Tibial nerve (tissue), 4 donors: ENCODE measurements around the gene ELOB. TPM values are rescaled to one million over a fixed set of nuclear protein-coding genes. Genes with fewer than 3 reads are reported as not detected.

Experiments used
- DNase-seq, 2 donors: peaks; one replicate each; pipeline ENCODE4 v3.0.0-alpha.2; 2019; ENCODE audit warnings: low spot score in 2 of 2
- H3K27ac ChIP-seq, 4 donors: fragments of 200-600 bp; sonication (generic) in 3 of 4; one replicate each; pipeline ENCODE4 v1.5.1; 2017 to 2019; ENCODE audit warnings: mild to moderate bottlenecking in 1 of 4
- H3K27me3 ChIP-seq, 2 donors: fragments of 200-600 bp; sonication (generic) in 1 of 2; one replicate each; pipeline versions ENCODE4 v1.5.1 to v1.6.0; 2017 to 2019
- H3K36me3 ChIP-seq, 3 donors: fragments of 200-600 bp; sonication (generic); one replicate each; pipeline ENCODE4 v1.5.1; 2018 to 2019
- H3K4me1 ChIP-seq, 4 donors: fragments of 200-600 bp; sonication (generic) in 3 of 4; one replicate each; pipeline ENCODE4 v1.5.1; 2017 to 2019
- H3K4me3 ChIP-seq, 4 donors: fragments of 200-600 bp; sonication (generic) in 3 of 4; one replicate each; pipeline ENCODE4 v1.5.1; 2017 to 2019; ENCODE audit warnings: mild to moderate bottlenecking in 1 of 4, moderate library complexity in 1 of 4
- H3K9me3 ChIP-seq, 4 donors: fragments of 200-600 bp; sonication (generic) in 3 of 4; one replicate each; pipeline ENCODE4 v1.5.1; 2017 to 2019
- EP300 ChIP-seq, 2 donors: sonication (generic); formaldehyde crosslinking; IDR thresholded peaks; one replicate each; pipeline ENCODE4 v1.6.1; 2017; ENCODE audit warnings: antibody characterized with exemption in 2 of 2, mild to moderate bottlenecking in 1 of 2
- POLR2A ChIP-seq, 2 donors: fragments of 450-650 bp; IDR thresholded peaks; one replicate each; pipeline ENCODE4 v1.6.1; 2017; ENCODE audit warnings: antibody characterized with exemption in 2 of 2, mild to moderate bottlenecking in 2 of 2, moderate library complexity in 2 of 2
- WGBS, 2 donors: methylation state at CpG; one replicate each; pipeline ENCODE4 v1.1.5; 2018; 5-methylcytosine and 5-hydroxymethylcytosine counted together
- total RNA-seq, 4 donors: library from RNA; depleted of rRNA; stranded (reverse); fragments of >200 nt; gene quantifications; one replicate each; pipeline ENCODE4 v1.1.0, GENCODE V29; 2016
- TF ChIP-seq, protein P1 (sequence below), 5 experiments: fragments of 200-600 bp in 3 of 5; fragments of 450-650 bp in 2 of 5; sonication (generic) in 3 of 5; IDR thresholded peaks; one replicate each; pipeline ENCODE4 v1.5.1; 2016 to 2019; ENCODE audit warnings: antibody characterized with exemption in 5 of 5, mild to moderate bottlenecking in 3 of 5, moderate library complexity in 2 of 5

ELOB gene
- total RNA-seq, 4 donors from 2014 or later, result 293 to 759 (median 513) TPM

DNA sequence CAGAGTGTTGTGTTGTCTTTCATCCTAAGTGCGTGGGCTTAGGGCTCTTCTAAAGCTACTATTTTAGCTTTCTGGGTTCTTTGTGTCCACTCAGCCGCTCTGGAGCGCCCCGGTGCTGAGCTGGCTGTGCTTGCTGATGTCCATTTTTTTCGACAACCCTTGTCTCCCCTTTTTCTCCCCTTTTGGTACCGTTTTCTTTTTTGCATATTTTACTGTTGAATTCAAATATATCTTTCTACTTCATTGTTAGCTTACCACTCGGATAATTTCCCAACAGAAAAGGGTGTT, 23.4 kb downstream of the ELOB start:
- TF ChIP-seq EP300 (IDR thresholded peaks at IDR 0.05) (no peak), POLR2A (IDR thresholded peaks at IDR 0.05) (no peak)
- TF ChIP-seq, protein P1, sequence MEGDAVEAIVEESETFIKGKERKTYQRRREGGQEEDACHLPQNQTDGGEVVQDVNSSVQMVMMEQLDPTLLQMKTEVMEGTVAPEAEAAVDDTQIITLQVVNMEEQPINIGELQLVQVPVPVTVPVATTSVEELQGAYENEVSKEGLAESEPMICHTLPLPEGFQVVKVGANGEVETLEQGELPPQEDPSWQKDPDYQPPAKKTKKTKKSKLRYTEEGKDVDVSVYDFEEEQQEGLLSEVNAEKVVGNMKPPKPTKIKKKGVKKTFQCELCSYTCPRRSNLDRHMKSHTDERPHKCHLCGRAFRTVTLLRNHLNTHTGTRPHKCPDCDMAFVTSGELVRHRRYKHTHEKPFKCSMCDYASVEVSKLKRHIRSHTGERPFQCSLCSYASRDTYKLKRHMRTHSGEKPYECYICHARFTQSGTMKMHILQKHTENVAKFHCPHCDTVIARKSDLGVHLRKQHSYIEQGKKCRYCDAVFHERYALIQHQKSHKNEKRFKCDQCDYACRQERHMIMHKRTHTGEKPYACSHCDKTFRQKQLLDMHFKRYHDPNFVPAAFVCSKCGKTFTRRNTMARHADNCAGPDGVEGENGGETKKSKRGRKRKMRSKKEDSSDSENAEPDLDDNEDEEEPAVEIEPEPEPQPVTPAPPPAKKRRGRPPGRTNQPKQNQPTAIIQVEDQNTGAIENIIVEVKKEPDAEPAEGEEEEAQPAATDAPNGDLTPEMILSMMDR (IDR thresholded peaks at IDR 0.05), result no peak
- no peaks in the 10 kb centered on the region for H3K9me3 ChIP-seq
- DNase-seq, result no peak
- peak overlapping the region; percentile 63 to 99 (median 80) for H3K4me3 ChIP-seq
- peak overlapping the region; percentile 98 to 100 (median 99) for H3K27ac ChIP-seq
- 1 to 2% methylated on average over 7 of the region's 7 CpGs for WGBS, 2 donors
- peaks cover 0 to 63% (median 40%) of the 10 kb centered on the region in 4 donors for H3K4me1 ChIP-seq
- H3K27me3 ChIP-seq, result no peaks in the 10 kb centered on the region
- peaks cover 0 to 25% (median 4%) of the 10 kb centered on the region in 3 donors for H3K36me3 ChIP-seq

DNA sequence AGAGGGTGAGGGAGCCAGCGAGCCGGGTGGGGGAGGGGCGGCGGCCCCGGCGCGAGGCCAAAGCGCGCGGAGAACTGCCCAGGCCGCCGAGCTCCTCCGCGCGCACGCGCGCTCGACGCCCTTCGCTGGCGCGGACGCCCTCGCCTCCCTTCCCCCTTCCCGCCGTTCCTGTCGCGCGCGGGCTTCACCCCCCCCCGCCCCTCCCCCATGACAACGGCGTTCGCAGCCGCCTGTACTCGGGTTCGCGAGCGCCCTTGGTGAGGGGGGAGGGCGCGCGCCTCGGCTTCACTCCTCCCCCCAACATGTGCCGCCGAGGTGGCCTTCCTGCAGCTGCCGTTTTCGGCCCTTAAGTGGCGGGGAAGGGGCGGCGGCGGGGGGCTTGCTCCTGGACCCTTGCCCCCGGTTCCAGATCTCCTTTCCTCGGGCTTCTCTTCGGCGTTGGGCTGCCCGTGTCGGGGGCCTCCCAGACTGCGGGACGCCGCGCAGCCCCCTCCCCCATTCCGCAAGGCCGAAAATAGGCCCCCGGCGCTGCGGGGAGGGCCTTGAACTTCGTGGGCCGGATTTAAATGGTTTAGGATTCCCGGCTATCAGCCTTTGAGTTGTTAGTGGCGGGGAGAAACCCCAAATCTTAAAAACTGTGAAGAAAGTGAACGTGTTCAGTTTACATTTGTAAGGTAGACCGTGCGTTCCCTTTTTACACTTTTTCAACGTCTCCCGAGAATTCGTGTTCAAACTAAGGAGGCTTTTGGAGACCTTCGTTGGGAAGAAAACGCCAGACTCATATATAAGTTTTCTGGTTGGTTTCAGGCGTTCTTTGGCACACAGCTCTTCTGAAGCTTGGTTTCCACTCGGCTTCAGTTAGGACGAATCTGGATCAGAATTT, 24.0 kb downstream of the ELOB start:
- Histone ChIP-seq H3K36me3 (peaks cover 0 to 19% (median 0%) of the 10 kb centered on the region in 3 donors), H3K9me3 (no peaks in the 10 kb centered on the region), H3K4me3 (peak overlapping the region; percentile 63 to 99 (median 80)), H3K27me3 (no peaks in the 10 kb centered on the region), H3K27ac (peak overlapping the region; percentile 98 to 100 (median 99)), H3K4me1 (peaks cover 0 to 57% (median 40%) of the 10 kb centered on the region in 4 donors)
- peak; percentile 63 to 67 for DNase-seq
- WGBS, 2 donors, result 1% methylated on average over 29 to 38 of the region's 82 CpGs
- TF ChIP-seq EP300 (IDR thresholded peaks at IDR 0.05), result no peak
- TF ChIP-seq, protein P1 (IDR thresholded peaks at IDR 0.05), result no peak
- no peak for TF ChIP-seq POLR2A (IDR thresholded peaks at IDR 0.05)

DNA sequence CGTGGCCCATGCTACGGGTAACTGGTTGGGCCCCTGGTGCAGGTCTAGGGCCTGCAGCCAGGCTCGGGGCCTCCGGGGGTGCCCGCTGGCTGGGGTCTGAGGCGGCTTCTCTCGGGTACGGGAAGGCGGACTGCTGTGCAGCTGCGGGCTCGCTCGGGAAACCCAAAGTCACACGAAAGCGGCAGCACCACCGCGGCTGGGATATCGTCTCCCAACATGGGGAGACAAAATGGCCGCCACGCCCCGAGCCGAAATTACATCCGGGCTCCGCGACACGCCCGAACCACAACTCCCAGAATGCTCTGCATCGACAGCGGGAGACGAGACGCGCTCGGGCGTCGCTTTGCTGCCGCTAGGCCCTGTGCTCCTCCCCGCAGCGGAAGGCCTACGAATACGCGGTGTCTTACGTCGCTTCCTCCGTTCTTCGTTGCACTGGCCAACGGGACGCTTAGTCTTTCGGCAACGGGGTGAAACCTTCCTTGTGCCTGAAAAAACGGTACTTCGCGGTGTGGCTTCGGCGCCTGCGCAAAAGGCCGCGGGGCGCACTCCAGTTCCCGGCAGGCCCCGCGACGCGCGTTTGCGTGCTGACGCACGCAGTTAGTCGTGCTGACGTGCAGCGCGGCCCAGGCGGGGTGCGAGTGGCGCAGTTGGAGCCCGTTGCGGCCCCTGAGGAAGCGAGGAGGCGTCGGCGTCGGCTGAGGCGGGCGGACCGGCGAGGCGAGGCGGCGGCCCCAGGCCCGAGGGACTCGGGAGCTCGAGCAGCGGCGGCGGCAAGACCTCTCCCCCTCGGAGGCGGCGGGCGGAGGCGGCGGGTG, 24.8 kb downstream of the ELOB start, which contains the start of gene SRRM2:
Gene SRRM2, plus strand, starts transcription at position 604 of the 815 bp plus-strand sequence. CDS start 3,727 bp downstream, outside the sequence.
- Histone ChIP-seq H3K4me3 (peak within 1 kb of the TSS; percentile 63 to 99 (median 80)), H3K27me3 (no peaks in the 10 kb centered on the region), H3K27ac (peak within 1 kb of the TSS; percentile 98 to 100 (median 99)), H3K4me1 (peaks cover 0 to 49% (median 37%) of the 10 kb centered on the region in 4 donors), H3K9me3 (no peaks in the 10 kb centered on the region), H3K36me3 (peaks cover 0 to 11% (median 0%) of the 10 kb centered on the region in 3 donors)
- peak; percentile 93 to 96 for DNase-seq
- WGBS, 2 donors, result 0 to 1% methylated on average over 33 to 75 of the region's 99 CpGs
- TF ChIP-seq, protein P1 (IDR thresholded peaks at IDR 0.05), result peak in 1 of 5 experiments; percentile 62
- TF ChIP-seq EP300 (IDR thresholded peaks at IDR 0.05) (peak; percentile 69 to 95), POLR2A (IDR thresholded peaks at IDR 0.05) (peak; percentile 99)

DNA sequence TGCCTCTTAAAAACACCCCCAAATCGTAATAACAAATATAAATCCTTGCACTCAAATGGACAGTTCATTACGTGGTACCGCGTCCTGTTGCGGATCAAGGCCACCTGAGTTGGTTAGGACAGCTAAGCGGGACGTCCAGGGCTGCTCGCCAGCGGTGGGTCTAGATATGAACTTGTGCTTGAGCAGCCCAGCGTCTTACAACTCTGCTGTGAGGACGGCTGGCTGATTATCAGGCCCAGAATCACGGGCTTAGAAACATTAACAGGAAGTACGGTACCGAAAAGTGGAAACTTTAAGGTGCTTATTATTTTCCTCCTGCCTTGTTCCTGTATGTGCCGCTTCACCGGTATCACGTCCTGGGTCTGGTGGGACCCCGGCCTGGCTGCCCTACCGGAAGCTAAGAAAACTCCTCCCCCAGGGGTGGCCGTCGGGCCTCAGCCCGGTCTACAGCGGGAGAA, 25.5 kb downstream of the ELOB start:
- 47 to 51% methylated on average over 23 of the region's 23 CpGs for WGBS, 2 donors
- no peak for DNase-seq
- TF ChIP-seq, protein P1 (IDR thresholded peaks at IDR 0.05), result no peak
- TF ChIP-seq EP300 (IDR thresholded peaks at IDR 0.05) (no peak), POLR2A (IDR thresholded peaks at IDR 0.05) (no peak)
- Histone ChIP-seq H3K36me3 (peaks cover 0 to 6% (median 0%) of the 10 kb centered on the region in 3 donors), H3K4me3 (peak overlapping the region; percentile 63 to 99 (median 80)), H3K27ac (peak overlapping the region; percentile 98 to 100 (median 99)), H3K9me3 (no peaks in the 10 kb centered on the region), H3K27me3 (no peaks in the 10 kb centered on the region), H3K4me1 (peaks cover 0 to 43% (median 34%) of the 10 kb centered on the region in 4 donors)
